22Rv1 (cell line): ENCODE results near the gene MED29.

ENCODE experiments used
- CTCF ChIP-seq: fragments of 450-650 bp; IDR thresholded peaks from 2 replicates; pipeline ENCODE4 v1.5.1; 2017; ENCODE audit warnings: mild to moderate bottlenecking
- ZFX ChIP-seq: fragments of 450-650 bp; IDR thresholded peaks from 2 replicates; pipeline ENCODE4 v1.6.1; 2017; ENCODE audit warnings: antibody characterized with exemption, borderline replicate concordance

- TF ChIP-seq CTCF (no peak), ZFX (no peak)
These were observed 14.9 kb downstream of the MED29 start for GRCh38 chr19:39405958-39406655.
